GM21786 (cell line): ENCODE results near the gene MAP4.

Experiments used
- ATAC-seq: cut with Tn5 transposase; IDR thresholded peaks from one replicate; pipeline ENCODE4 v1.9.1; 2021; ENCODE audit not compliant: unreplicated experiment

The MAP4 gene

DNA sequence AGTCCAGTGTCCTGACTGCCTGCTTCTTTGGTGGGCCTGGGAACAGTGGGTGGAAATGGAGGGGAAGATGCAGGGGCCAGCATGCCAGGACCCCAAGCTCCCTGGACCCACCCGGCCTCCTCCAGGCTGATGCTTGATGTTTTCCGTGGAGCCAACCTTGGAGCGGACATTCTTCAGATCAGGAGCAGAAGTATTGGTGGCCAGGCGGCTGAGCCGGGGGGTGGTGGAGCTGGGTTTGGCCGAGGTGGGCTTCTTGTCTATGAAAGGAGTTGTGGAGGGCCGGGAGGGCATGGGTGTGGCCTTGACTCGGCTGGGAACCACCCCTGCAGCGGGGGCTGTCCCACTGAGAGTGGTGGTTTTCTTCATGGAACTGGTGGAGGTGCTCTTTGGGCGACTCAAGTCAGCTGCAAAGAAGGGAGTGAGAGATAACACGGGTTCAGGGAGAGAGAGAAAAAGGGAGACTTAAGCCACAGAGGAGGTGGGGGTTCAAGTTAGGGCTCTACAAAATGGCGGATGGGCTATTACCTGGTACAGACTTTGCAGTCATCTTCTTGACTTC, 145.4 kb downstream of the MAP4 start:
- ATAC-seq, result no peak

DNA sequence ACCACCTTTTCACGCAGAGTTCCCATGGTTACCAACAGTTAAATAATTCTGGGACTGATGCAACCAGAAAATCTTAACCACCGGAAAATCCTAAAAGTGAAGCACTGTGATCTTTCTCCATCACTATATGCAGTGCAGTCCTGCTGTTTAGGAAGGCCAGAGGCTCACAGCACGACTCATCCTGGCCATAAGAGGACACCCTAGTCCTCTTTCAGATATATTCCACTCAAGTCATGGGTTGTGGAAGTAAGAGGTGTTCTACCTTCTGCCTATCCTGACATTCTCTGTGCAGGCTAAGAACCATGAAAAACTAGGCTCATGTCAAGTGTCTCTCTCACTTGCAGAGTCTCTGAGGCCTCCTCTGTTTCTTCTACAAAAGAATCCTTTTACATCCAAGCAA, 146.1 kb downstream of the MAP4 start:
- no peak for ATAC-seq

DNA sequence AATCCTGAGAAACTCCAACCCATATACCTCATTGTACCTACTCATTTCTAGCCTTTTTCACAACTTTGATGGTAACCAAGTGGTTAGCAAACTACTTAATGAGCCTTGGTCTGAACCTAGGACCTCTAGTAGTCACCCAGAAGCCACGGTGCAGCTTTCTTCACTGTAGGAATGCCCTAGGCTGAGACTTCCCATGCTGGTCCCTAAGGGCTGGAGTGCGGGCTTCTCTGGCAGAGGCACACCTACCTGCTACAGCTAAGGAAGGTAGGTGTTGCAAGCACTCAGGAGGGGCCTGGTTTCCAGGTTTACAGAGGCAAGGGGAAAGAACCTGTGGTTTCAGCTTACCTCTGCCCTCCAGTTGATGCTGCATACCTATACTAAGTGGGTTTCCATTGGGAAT, 147.9 kb downstream of the MAP4 start:
- no peak for ATAC-seq

DNA sequence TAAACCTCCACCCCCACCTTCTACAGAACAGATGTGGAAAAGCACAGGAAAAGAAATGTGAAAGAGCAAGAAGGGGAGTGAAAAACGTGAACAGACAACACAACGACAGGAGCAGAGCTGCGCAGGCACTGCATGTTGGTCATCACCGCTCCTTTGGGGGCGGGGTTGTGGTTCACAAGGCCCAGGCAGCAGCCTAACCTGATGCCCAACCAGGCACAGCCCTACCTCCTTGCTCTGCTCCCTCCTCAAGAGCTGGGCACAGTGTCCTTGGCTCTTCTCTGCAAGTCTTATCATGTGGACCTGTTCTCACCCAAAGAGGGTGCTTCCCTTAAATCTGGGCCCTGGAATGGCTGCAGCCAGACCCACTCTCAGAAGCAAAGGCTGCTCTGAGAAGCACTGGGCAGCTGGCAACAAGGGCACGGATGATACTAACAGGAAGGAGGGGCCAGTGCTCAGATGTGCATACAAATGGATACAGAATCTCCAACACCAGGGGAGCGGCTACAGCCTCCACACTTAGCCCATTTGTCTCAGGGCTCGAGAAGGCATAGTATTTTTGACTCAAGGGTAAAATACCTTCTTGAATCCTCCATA, 148.7 kb downstream of the MAP4 start:
- no peak for ATAC-seq

DNA sequence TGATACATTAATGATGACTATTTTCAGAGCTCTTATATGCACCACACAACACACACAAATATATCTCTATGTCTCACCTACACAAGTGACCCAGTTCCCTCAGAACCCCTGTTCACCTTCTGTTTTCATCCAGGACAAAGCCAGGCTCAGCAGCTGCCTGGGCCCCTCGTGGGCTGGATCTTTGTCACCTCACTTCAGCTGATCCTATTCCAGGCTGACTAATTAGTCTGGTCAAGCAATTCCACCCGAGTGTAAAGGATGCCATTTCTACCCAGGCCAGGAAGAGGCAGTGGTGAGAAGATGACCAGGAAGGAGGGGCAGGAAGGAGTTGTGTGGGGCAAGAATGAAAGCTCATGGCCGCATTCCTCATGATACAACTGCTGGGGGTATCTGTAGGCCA, 151.0 kb downstream of the MAP4 start:
- ATAC-seq, result no peak

DNA sequence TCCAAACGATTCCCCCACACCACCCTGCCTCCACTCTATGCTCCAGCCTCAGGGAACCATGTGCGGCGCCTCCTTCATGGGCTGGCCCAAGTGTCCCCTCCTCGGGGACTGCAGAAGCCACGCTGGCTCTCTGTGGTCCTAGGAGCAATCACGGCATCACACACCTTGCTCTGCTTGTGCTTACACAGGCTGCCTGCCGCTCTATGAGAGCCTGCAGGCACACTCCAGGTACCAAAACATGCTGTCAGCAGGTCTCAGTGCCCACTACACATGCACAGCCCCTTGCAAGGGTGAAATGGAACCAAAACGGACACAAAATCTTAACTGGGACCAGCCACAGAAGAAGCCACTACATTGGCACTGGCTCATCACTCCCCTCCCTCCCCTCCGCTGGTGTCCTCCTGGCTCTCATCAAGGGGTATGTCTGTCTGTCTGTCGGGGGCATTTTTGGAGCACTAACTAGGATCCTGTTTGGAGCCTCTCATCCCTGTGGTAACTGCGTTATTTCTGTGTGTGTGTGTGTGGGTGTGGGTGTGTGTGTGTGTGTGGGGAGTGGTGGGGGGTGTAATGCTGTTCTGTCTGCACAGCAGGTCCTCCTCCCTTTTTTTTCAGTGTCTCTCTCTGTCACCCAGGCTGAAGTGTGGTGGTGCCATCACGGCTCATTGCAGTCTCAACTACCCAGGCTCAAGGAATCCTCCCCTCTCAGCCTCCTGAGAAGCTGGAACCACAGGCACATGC, 152.7 kb downstream of the MAP4 start:
- no peak for ATAC-seq

DNA sequence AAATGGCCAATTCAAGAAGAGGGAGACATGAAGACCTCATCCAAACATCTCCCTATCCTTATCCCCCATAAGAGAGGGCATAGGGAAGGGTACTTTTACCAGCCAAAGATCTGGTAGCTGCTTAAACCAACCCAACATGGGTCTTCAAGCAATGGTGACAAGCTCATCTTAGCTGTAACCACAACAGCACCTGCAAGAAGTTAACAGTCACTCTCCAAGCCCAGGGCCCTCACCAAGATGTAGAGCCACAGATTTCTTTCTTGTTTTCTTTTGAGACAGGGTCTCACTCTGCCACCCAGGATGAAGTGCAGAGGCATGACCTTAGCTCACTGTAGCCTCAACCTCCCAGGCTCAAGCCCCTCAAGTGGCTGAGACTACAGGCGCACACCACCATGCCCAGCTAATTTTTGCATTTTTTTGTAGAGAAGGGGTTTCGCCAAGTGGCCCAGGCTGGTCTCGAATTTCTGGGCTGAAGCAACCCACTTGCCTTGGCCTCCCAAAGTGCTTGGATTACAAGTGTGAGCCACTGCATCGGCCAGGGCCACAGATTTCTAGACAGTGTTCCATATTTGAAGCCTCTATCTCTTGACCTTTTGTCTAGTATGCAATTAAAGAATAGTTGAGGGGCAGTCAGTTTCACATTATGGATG, 156.1 kb downstream of the MAP4 start:
- ATAC-seq, result no peak

DNA sequence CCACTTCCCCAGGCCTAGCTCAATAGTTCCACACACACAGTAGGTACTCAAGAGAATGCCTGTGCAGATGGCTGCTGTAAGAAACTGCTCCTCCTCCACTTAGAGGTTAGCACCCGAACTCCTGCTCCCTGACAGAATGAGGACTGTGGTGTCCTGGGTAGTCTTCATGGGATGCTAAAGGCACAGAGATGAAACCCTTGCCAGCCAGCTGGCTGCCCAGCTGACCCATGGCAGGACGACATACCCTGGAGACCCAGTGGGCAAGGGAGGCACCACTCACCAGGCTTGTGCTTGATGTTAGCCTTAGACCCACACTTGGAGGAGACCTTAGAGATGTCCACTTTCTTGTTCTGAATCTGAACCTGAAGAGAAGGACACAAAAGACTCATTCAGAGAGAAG, 159.1 kb downstream of the MAP4 start:
- ATAC-seq, result no peak

DNA sequence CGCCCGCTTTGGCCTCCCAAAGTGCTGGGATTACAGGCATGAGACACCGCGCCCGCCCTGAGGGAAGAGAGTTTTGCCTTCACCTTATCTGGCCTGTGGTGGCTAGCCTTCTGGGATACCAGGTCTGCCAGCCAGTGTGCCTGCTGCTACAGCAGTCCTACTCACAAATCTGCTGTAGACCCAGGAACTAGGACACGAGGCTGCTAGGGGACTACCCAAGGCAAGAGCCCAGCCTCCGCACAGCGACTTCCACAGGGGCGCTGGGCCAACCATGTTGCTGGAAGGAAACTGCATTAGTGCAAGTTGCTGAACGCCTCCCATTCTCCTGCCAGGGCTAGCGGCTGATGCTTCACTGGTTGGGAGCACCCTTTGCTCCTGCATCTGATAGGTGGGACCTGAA, 159.5 kb downstream of the MAP4 start:
- ATAC-seq, result no peak

DNA sequence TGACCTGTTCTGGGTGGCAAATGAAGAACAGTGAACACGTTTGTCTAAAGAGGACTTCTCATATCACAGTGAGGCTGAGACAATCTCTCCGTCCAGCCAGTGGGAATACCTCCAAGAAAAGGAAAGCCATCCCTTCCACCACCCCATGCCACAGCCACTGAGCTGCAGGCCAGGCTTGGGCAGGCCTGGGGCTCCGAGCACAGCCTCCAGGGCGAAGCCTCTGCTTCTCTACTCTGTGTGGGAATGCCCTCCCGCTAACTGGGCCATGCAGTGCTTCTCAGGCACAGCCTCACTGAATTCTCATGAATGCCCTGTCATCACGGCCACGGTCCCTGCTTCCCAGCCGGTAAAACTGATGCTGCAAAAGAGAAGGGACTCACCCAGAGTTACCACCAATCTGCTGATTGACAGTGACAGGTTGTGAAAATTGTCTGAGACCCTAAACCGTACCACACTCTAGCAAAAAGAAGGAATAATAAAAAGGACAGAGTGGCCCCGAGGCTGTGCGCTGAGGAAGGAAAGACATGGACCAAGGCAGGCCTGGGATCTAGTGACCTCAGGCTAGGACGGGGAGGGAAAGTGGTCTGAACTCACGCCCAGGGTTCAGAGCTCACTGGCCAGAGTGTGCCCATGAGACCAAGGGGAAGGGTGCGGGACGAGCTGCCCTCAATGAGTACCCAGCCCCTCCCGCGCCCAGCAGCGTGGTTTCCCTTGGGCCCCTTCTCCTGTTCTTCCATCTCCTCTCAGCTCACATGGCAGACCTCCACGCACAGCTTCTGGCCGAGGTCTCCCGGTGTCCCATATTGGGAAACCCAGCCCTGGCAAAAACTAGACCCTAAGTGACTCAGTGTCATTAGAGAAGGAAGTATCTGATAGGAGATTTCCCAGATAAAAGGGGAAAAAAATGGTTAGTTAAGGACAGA, 160.5 kb downstream of the MAP4 start:
- ATAC-seq, result no peak

DNA sequence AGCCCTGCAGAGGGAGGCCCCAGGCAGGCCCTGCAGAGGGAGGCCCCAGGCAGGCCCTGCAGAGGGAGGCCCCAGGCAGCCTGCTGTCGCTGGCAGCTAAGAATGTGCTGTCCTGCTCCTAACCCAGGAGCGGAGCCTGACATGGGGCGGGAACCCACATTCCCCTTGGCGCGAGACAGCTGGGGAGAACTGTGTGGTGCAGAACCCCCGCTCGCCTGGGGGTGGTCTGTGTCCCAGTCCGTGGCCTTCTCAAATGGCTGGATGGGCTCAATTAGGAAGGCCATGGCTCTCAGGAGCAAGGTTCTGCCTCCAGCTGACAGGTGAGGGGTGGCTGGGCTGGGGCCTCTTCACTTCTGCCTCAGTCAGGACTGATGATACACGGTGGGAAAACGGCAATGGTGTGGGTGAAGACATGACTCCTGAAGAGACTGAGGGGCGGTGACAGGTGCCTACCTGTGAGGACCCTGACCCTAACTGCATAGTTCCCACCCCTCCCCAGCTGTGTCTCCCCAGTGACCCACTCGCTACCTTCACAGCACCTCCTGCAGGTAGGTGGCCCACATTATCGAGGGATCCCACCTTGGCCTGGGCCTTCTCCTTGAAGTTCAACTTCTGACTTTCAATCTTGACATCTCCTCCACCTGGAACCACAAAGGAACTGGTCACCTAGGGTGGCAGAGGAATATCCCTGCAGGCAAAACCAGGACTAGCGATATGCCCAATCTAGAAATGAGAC, 161.3 kb downstream of the MAP4 start:
- no peak for ATAC-seq

DNA sequence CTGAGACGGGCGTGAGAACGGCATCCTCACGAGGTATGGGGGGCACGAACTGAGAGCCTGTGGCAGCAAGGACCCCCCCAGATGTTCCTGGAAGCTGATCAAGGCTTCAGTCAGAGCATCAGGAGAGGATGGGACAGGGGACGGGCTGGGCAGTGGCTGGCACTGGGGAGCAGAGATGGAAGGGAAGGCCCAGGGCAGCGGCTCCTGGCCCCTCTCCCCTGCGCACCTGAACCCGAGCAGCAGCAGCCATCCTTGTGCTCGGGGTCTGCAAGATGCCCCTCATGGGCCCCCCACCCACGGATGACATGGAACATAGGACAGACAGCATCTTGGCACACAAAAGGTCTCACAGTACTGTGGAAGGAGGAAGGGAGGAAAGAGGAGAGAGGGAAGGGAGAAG, 161.9 kb downstream of the MAP4 start:
- ATAC-seq, result no peak

DNA sequence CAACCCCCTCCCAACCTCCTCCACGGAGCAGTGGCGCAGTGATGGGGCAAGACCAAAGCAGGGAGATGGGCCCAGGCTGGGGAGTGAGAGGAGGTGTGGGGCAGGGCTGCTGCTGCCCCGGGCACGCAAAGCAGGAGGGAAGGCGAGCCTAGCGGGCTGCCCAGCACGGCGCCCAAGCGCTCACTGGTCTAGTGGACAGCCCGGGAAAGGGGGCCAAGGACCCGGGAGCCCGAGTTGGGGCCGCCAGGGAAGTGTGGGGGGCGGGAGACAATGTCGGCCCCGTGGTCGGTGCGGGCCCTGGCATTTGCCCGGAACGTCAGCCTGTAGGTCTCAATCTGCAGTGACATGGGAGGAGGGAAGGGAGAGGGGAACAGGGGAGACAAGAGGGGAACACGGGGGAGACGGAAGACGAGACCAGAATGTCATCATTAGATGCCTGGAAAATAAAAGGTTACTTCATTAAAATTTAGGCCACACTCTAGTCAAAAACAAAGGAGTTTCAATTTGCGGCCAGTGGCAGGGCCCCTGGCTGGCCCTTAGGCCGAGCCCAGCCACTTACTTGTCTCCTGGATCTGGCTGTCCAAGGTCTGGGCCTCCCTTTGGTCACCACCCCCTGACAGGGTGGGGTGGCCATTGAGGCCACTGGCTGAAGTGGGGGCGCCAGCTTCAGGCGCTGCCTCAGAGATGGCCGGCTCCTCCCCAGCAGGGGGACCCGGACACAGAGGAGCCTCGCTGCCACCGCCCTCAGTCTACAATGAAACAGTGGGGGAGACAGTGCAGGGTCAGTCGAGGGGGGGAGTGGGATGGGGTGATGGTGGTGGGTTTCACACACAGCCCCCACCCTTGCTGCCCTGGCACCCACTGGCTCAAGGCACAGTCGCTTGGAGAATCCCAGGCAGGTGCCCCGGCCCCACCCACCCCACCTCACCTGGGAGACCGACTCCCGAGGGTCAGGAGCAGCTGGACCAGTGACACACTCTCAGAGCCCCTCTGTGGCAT, 163.3 kb downstream of the MAP4 start:
- no peak for ATAC-seq

DNA sequence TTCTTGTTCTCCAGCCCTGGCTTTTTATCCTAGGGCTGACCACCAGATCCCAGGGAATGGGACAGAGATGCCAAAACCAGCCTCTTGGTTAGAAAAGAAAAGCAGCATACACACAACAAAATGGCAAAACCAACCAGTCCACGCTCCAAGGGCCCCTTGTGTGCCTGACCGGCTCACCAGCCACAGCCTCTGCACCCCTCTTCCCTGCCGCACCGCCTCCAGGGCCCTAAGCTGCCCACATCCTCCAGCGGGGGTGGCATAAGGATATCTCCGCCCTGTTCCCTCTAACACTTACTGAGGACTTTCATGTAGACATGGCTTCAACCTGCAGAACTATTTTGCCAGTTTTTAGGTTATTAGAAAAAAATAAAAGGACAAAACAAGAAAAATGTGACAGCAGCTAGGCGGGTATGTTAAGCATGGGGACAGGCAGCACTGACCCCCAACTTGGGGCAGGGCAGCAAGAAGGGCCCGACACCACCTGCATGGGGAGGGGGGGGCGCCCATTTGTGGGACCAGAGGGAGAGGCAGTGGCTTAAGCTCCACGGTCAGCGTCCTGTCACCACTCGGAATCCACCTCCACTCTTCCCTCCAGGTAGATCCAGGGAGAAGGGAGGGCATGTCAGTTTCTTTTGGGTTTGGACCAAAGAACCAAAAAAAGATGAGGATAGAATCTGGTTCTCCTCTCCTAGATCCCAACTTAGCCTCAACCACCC, 164.2 kb downstream of the MAP4 start:
- no peak for ATAC-seq

DNA sequence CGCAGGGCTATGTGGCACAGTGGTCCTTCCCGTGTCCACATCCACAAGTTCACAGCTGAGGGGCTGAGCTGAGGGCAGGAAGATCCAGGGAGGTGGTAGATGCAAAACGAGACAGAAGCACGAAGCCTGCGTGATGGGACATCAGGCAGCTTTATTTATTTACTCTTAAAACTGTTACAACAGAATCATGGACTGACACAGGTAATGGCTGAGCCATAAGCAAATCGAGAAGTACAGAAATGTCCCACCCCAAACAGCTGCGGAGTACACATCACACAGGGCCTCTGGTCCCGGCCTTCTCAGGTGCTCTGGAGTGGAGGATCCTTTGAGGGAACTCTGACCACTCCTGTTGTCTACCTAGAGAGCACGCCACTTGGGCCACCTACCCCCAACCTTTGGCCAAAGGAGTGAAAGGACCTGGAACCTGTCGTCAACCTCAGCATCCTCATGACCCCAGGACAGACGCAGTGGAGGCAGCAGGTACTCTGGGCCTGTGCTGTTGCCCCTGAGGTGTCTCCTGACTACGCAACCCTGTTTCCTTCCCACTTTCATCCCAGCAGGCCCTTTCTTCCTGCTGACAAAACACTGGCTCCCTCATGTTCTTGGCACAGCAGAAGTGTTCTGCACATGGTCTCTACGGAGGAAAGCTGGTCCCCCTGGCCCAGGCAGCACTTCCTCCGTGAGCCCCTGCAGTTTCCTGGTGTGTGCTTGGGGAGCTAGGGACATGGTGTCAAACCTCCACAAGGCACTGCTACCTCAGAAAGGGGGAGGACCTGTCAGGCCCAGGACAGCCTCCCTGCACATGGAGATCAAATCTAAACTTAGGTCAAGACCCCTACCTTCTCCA, 165.4 kb downstream of the MAP4 start:
- no peak for ATAC-seq

DNA sequence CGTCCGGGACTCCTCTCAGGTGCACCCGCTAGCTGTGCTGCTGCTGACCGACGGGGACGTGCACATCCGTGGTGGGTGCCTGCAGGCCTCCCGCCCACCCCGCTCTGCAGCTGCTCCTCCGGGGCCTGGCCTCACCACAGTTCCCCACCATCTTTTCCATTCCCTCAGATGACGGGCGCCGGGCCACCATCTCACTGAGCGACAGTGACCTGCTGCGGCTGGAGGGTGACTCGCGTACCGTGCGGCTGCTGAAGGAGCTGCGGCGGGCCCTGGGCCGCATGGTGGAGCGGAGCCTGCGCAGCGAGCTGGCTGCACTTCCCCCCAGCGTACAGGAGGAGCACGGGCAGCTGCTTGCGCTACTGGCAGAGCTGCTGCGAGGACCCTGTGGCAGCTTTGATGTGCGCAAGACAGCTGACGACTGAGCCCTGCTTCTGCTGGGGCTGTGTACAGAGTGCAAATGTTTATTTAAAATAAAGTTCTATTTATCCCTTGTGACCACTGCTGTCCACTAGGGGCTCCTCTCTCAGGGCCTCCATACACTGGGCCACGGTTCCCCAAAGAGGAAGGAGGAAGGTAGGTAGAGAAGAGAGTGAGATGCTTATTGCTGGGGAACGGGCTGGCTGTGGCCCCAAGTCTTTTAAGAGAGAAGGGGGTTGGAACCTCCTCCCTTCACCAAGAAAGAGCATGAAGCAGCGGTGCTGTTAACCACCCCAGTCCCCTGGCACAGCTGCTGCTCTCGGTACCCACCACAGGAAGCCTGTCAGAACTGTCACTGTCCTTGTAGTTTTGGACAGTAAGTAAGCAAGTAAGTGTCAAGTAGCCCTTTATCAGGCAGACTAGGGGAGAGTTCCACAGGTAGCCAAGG, 166.3 kb downstream of the MAP4 start:
- ATAC-seq, result no peak

DNA sequence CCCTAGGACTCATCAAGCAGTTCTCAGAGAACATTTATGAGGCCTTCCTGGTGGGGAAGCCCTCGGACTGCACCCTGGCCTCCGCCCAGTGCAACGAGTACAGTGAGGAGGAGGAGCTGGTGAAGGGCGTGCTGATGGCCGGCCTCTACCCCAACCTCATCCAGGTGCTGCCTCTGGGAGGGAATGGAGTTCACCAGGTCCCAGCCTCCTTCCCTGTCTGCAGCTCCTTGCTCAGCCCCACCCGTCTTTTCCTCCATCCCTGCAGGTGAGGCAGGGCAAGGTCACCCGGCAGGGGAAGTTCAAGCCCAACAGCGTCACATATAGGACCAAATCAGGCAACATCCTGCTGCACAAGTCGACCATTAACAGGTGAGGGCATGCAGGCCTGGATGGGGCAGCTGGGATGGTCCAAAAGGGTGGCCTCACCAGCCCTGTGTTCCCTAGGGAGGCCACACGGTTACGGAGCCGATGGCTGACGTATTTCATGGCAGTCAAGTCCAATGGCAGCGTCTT, 167.0 kb downstream of the MAP4 start:
- ATAC-seq, result no peak
